HUES64 (cell line): ENCODE measurements around the gene UNC45A.
"Not testable (repeated sequence)": the region's sequence is repeated elsewhere in the genome, so short reads cannot be mapped to it uniquely, and the experiment has no call there.

Experiments used
- H3K27ac ChIP-seq: 2 replicates; pipeline ENCODE4 v1.7.0; 2013; ENCODE audit warnings: low read depth, low read length, inconsistent platforms
- H3K27me3 ChIP-seq: 2 replicates; pipeline ENCODE4 v1.6.1; 2013; ENCODE audit warnings: mild to moderate bottlenecking, low read length; ENCODE audit not compliant: insufficient read depth
- H3K36me3 ChIP-seq: 2 replicates; pipeline ENCODE4 v1.6.1; 2013; ENCODE audit warnings: mild to moderate bottlenecking, low read length; ENCODE audit not compliant: insufficient read depth
- H3K4me1 ChIP-seq: 2 replicates; pipeline ENCODE4 v1.6.1; 2013; ENCODE audit warnings: mild to moderate bottlenecking, low read length, moderate library complexity; ENCODE audit not compliant: insufficient read depth
- H3K4me3 ChIP-seq: 2 replicates; pipeline ENCODE4 v1.5.1; 2013; ENCODE audit warnings: mild to moderate bottlenecking, low read length, moderate library complexity
- H3K9ac ChIP-seq: 2 replicates; pipeline ENCODE4 v1.6.1; 2013; ENCODE audit warnings: mild to moderate bottlenecking, low read depth, low read length
- H3K9me3 ChIP-seq: 2 replicates; pipeline ENCODE4 v1.6.1; 2013; ENCODE audit warnings: low read depth, low read length; ENCODE audit not compliant: insufficient read depth
- WGBS: fragments of 150-250, 120-280 bp; methylation state at CpG from one replicate; pipeline ENCODE4 v1.1.7; 2013; ENCODE audit warnings: missing lambda C conversion rate; 5-methylcytosine and 5-hydroxymethylcytosine counted together

Gene UNC45A

GRCh38 chr15:90913398-90913944, 21.6 kb upstream of the UNC45A start:
- 96% methylated on average over 12 of the region's 12 CpGs for WGBS
- no peaks in the 10 kb centered on the region for H3K4me1 ChIP-seq
- H3K9ac ChIP-seq: no peak overlapping the region
- H3K27me3 ChIP-seq: no peaks in the 10 kb centered on the region
- no peak overlapping the region for H3K4me3 ChIP-seq
- H3K9me3 ChIP-seq: no peaks in the 10 kb centered on the region
- peaks cover 18% of the 10 kb centered on the region for H3K36me3 ChIP-seq
- no peak overlapping the region for H3K27ac ChIP-seq

- Histone ChIP-seq H3K9ac (no peak overlapping the region), H3K27ac (no peak overlapping the region), H3K36me3 (peaks cover 22% of the 10 kb centered on the region), H3K27me3 (no peaks in the 10 kb centered on the region), H3K4me1 (no peaks in the 10 kb centered on the region), H3K9me3 (no peaks in the 10 kb centered on the region), H3K4me3 (no peak overlapping the region)
- 94% methylated on average over 22 of the region's 22 CpGs for WGBS
These were observed 20.6 kb upstream of the UNC45A start for GRCh38 chr15:90914305-90915080.

- no peaks in the 10 kb centered on the region for H3K9me3 ChIP-seq
- no peak overlapping the region for H3K9ac ChIP-seq
- H3K27me3 ChIP-seq: no peaks in the 10 kb centered on the region
- H3K4me3 ChIP-seq: no peak overlapping the region
- peaks cover 26% of the 10 kb centered on the region for H3K36me3 ChIP-seq
- H3K27ac ChIP-seq: no peak overlapping the region
- no peaks in the 10 kb centered on the region for H3K4me1 ChIP-seq
- WGBS: 92% methylated on average over 7 of the region's 7 CpGs
These were observed 19.8 kb upstream of the UNC45A start for GRCh38 chr15:90915216-90915807.

- 80% methylated on average over 25 of the region's 25 CpGs for WGBS
- no peak overlapping the region for H3K4me3 ChIP-seq
- H3K27me3 ChIP-seq: no peaks in the 10 kb centered on the region
- H3K27ac ChIP-seq: no peak overlapping the region
- H3K36me3 ChIP-seq: peaks cover 27% of the 10 kb centered on the region
- no peaks in the 10 kb centered on the region for H3K4me1 ChIP-seq
- H3K9ac ChIP-seq: no peak overlapping the region
- H3K9me3 ChIP-seq: no peaks in the 10 kb centered on the region
These were observed 19.2 kb upstream of the UNC45A start for GRCh38 chr15:90915808-90916440.

- Histone ChIP-seq H3K4me1 (no peaks in the 10 kb centered on the region), H3K9me3 (no peaks in the 10 kb centered on the region), H3K4me3 (no peak overlapping the region), H3K27ac (no peak overlapping the region), H3K9ac (no peak overlapping the region), H3K36me3 (peaks cover 28% of the 10 kb centered on the region), H3K27me3 (no peaks in the 10 kb centered on the region)
- WGBS: 94% methylated on average over 11 of the region's 11 CpGs
These were observed 18.6 kb upstream of the UNC45A start for GRCh38 chr15:90916461-90916860.

- no peak overlapping the region for H3K4me3 ChIP-seq
- H3K9ac ChIP-seq: no peak overlapping the region
- H3K27me3 ChIP-seq: no peaks in the 10 kb centered on the region
- H3K4me1 ChIP-seq: no peaks in the 10 kb centered on the region
- H3K9me3 ChIP-seq: no peaks in the 10 kb centered on the region
- H3K27ac ChIP-seq: no peak overlapping the region
- WGBS: 96% methylated on average over 12 of the region's 12 CpGs
- H3K36me3 ChIP-seq: peaks cover 22% of the 10 kb centered on the region
These were observed 17.5 kb upstream of the UNC45A start for GRCh38 chr15:90917569-90917968.

GRCh38 chr15:90918034-90918788, 16.9 kb upstream of the UNC45A start:
- H3K27me3 ChIP-seq: no peaks in the 10 kb centered on the region
- no peak overlapping the region for H3K27ac ChIP-seq
- H3K4me1 ChIP-seq: peaks cover 2% of the 10 kb centered on the region; the same call in 1 of the 2 replicates
- no peaks in the 10 kb centered on the region for H3K9me3 ChIP-seq
- H3K4me3 ChIP-seq: no peak overlapping the region
- H3K9ac ChIP-seq: no peak overlapping the region
- peaks cover 17% of the 10 kb centered on the region; the same call in 1 of the 2 replicates for H3K36me3 ChIP-seq
- 95% methylated on average over 23 of the region's 23 CpGs for WGBS

- H3K27me3 ChIP-seq: no peaks in the 10 kb centered on the region
- peaks cover 2% of the 10 kb centered on the region; the same call in 1 of the 2 replicates for H3K4me1 ChIP-seq
- H3K9ac ChIP-seq: no peak overlapping the region
- H3K36me3 ChIP-seq: peaks cover 16% of the 10 kb centered on the region; the same call in 1 of the 2 replicates
- no peaks in the 10 kb centered on the region for H3K9me3 ChIP-seq
- WGBS: 92% methylated on average over 6 of the region's 6 CpGs
- no peak overlapping the region for H3K4me3 ChIP-seq
- H3K27ac ChIP-seq: no peak overlapping the region
These were observed 16.2 kb upstream of the UNC45A start for GRCh38 chr15:90918835-90919234.

- H3K36me3 ChIP-seq: peaks cover 16% of the 10 kb centered on the region; the same call in 1 of the 2 replicates
- WGBS: 96% methylated on average over 4 of the region's 4 CpGs
These were observed 13.2 kb upstream of the UNC45A start for GRCh38 chr15:90921887-90922286.

GRCh38 chr15:90922712-90923322, 12.3 kb upstream of the UNC45A start:
- H3K9me3 ChIP-seq, H3K27me3 ChIP-seq, H3K4me3 ChIP-seq, H3K4me1 ChIP-seq, H3K9ac ChIP-seq, H3K27ac ChIP-seq: not testable (repeated sequence)
- 92% methylated on average over 7 of the region's 7 CpGs for WGBS
- H3K36me3 ChIP-seq: peaks cover 16% of the 10 kb centered on the region; the same call in 1 of the 2 replicates

More at GRCh38 chr15:90921887-90922286, 13.2 kb upstream of the UNC45A start:
- H3K4me1 ChIP-seq: peaks cover 2% of the 10 kb centered on the region; the same call in 1 of the 2 replicates
- no peaks in the 10 kb centered on the region for H3K27me3 ChIP-seq
- no peaks in the 10 kb centered on the region for H3K9me3 ChIP-seq
- no peak overlapping the region for H3K4me3 ChIP-seq
- H3K9ac ChIP-seq: no peak overlapping the region
- no peak overlapping the region for H3K27ac ChIP-seq
